Transverse colon (tissue), 3 donors: ENCODE measurements around the gene ACACA.

Experiments used
- CTCF ChIP-seq, 5 experiments: fragments of 200-600 bp in 3 of 5; fragments of 450-650 bp in 2 of 5; sonication (generic) in 3 of 5; IDR thresholded peaks; 1 replicate in 2 of 5; 2 replicates in 3 of 5; pipeline ENCODE4 v1.5.1; 2016 to 2017; ENCODE audit warnings: antibody characterized with exemption in 5 of 5, inconsistent platforms in 3 of 5, mild to moderate bottlenecking in 2 of 5, moderate library complexity in 1 of 5
- POLR2A ChIP-seq: fragments of 450-650 bp; IDR thresholded peaks from one replicate; pipeline ENCODE4 v1.6.1; 2016; ENCODE audit warnings: antibody characterized with exemption, mild to moderate bottlenecking, moderate library complexity

- no peak for TF ChIP-seq CTCF (IDR thresholded peaks at IDR 0.05)
- TF ChIP-seq POLR2A: no peak
Measured at GRCh38 chr17:37045351-37045922, 361.2 kb downstream of the ACACA start.
